ENCODE measurements around the gene MGMT.

Gene MGMT

DNA sequence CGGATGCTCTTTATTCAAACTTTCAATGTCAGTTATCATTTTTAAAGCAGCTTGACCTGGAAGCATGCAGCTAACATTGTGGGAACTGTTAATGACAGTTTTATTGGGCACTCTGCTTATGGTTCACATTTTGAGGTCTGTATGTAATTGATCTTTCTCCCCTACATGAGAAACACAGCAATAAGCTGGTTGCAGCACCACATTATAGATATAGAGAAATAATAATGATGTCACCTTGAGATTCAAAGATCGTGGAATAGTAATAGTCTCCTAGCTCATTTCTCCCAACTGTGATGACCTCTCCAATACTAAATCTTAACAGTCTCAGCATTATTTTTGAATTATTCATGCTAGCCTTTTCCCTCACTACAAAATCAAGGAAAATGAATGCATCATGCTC, 22.7 kb upstream of the MGMT start:
- H3K4me3 ChIP-seq (ENCODE audit: low read length) = no peak overlapping the region
- no peak for TF ChIP-seq ZNF274 (IDR thresholded peaks at IDR 0.05; ENCODE audit: low read depth, low read length)

DNA sequence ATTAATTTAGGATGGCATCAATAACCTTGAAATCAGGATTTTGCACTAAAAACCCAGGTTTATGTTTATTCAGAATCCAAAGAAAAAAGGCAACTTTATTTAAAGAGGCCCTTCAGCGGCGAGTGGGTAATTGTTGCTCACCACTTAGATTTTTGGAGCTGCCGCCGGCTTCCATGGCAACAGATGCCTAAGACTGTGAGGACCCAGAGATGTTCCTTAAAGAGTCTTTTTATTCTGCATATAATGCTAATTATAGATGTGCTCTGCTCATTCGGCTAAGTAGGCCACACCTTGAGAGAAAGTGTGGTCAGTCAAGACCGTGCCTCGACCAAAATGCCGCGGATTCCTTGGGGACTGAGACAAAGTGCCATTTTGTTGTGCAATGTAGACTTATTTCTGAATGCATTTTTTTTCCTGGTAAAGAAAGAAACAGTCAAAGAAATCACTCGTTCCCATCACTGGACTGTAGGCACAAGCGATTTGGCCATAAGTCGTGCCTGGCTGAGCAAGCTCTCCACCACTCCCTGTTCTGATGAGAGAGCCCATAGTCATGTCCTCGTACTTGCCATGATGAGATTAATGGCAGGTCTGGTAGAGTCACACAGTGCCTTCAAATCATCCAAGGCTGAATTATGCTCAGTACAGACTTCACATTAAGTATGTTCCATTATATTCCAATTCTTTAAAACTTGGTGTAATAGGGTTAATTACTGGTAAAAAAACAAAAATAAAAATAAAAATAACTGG, 21.4 kb upstream of the MGMT start:
- TF ChIP-seq ZNF274 (IDR thresholded peaks at IDR 0.05; ENCODE audit: low read depth, low read length) = no peak

DNA sequence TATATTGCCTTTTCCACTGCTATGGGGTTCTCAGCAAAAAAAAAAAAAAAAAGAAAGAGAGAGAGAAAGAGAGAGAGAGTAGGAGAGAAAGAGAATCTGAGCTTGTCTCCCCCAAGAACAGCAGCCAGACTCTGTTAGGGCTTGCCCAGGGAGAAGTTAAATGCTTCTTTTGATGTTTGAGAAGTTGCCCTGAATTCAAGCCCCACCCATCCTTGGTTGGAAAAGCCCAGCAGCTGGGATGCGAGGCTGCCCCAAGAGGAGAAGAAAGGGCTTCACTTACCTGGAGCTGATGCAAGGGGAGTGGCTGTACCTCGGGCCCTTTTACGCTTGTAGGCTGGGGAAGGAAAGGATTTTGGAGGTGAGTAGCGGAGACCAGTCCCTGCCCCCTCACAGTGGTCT, 20.9 kb upstream of the MGMT start:
- TF ChIP-seq ZNF274 (IDR thresholded peaks at IDR 0.05; ENCODE audit: low read depth, low read length) = no peak
- H3K4me3 ChIP-seq (ENCODE audit: low read length) = no peak overlapping the region

More for the DNA sequence above, 21.4 kb upstream of the MGMT start:
- no peak overlapping the region for H3K4me3 ChIP-seq (ENCODE audit: low read length)

DNA sequence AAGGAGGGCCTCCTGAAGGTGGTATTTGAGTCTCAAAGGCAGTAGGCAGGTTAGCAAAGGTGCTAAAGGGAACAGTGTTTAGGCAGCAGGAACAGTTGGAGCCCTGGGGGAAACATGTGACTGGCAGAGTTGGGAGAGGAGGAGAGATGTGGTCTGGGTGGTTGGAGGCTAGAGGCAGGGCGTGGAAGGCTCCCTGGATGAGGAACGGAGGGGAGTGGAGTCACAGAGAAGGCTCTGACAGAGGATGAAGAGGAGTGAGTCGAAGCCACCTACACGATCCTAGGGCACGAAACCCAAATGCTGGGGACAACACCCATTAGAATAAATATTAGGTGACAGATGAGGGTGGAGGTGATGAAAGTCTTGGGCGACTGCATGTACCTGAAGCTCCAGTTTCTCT, 19.6 kb upstream of the MGMT start:
- no peak for TF ChIP-seq ZNF274 (IDR thresholded peaks at IDR 0.05; ENCODE audit: low read depth, low read length)
- H3K4me3 ChIP-seq (ENCODE audit: low read length) = no peak overlapping the region

DNA sequence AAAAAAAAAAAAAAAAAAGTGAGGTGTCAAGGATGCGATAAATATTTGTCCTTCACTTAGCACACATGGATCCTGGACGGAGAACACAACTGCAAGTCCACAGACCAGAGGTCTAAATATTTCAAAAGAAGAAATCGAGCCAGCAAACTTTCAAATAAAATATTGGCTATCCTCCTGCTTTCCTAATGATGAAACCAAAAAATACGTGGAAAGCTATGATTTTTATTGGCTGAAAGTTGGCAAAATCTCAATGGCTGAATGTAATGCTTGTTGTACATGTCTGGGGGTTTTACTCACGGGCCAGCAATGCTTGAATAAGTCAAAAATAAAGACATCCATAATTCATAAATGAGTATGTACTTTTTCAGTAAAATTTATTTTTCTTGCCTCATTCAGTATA, 19.0 kb upstream of the MGMT start:
- no peak overlapping the region for H3K4me3 ChIP-seq (ENCODE audit: low read length)
- TF ChIP-seq ZNF274 (IDR thresholded peaks at IDR 0.05; ENCODE audit: low read depth, low read length) = no peak

DNA sequence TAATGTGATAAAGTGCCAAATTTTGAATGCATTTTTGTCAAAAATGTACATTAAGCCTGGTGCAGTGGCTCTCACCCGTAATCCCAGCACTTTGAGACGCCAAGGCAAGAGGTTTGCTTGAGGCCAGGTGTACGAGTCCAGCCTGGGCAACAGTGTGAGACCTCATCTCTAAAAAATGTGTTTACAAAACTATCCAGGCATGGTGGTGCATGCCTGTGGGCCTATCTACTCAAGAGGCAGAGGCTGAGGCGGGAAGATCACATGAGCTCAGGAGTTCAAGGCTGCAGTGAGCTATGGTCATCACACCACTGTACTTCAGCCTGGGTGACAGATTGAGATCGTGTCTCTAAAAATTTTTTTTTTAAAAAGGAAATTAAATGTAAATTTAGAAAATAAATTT, 18.5 kb upstream of the MGMT start:
- no peak for TF ChIP-seq ZNF274 (IDR thresholded peaks at IDR 0.05; ENCODE audit: low read depth, low read length)
- no peak overlapping the region for H3K4me3 ChIP-seq (ENCODE audit: low read length)

DNA sequence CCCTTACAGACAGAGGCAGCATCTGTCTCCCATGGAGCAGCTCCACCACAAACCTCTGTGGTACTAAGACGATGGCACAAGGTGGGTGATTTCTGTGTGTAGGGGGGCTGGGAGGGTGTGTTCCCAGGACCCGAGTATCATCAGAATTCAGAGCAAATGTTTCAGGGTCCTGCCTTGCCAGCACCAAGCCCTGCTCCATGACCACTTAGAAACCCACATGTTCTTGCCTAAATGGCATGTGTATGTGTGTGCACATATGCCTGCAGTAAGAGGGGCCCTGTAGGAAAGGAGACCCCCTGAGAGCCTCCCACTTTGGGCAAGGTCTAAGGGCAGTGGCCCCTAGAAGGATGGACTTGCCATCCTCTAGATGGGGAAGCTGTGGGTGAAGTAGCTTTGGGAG, 17.1 kb upstream of the MGMT start:
- no peak for TF ChIP-seq ZNF274 (IDR thresholded peaks at IDR 0.05; ENCODE audit: low read depth, low read length)
- no peak overlapping the region for H3K4me3 ChIP-seq (ENCODE audit: low read length)

DNA sequence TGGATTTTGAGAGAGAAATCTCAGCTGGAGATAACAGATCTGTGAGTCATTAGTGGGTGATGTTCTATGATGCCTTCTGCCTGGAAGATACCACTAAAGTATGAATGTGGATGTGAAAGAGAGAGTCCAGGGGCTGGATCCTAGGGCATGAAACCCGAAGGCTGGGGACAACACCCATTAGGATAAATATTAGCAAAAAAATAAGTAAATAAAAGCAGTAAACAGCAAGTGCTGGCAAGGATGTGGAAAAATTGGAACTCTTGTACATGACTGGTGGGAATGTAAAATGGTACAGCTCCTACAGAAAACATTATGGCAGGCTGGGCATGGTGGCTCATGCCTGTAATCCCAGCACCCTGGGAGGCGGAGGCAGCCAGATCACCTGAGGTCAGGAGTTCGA, 16.6 kb upstream of the MGMT start:
- no peak for TF ChIP-seq ZNF274 (IDR thresholded peaks at IDR 0.05; ENCODE audit: low read depth, low read length)
- no peak overlapping the region for H3K4me3 ChIP-seq (ENCODE audit: low read length)

DNA sequence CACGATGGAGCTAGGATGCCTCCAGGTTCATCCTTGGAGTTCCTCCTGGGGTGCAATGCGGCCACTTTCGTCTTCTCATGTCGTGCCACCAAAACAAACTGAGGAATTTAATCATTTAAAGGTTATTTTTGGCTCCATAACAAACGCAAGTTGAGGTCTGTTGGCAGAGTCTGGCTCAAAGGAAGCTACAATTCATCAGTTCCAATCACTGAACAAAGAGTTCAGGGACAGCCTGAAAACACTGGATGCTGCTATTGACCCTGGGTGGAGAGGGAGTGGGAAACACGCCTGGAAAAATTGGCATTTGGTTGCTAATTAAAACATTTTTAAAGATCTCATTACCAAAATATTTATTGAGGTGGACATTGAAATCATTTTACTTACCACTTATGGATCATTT, 11.4 kb upstream of the MGMT start:
- TF ChIP-seq ZNF274 (IDR thresholded peaks at IDR 0.05; ENCODE audit: low read depth, low read length) = no peak

DNA sequence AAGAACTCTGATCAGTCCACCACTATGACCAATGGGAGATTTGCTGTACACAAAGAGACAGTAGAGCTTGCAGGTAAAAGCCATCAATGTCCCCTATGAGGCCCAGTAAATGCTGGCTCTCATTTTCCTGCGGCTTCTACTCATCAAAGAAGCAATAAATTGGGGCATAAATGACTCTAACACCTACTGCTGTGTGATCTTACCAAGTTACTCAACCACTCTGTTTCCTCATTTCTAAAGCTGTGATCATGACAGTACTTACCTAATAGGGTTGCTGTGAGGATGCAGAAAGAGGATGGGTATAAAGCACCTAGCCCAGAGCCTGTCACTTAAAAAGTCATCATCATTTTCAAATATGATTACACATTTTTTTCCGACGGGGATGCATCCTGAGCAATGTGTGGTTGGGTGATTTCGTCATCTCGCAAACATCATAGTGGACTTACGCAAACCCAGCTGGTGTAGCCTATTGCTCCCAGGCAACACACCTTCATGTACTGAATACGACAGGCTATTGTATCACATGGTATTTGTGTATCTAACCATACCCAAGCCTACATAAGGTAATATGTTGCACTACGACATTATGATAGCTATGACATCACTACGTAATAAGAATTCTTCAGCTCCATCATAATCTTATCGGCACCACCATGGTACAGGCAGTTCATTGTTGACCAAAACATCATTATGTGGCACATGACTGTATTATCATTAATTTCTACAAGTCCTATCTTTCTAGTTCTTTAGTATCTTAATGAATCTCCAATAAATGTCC, 7.1 kb upstream of the MGMT start:
- H3K4me3 ChIP-seq (ENCODE audit: low read length) = no peak overlapping the region
- no peak for TF ChIP-seq ZNF274 (IDR thresholded peaks at IDR 0.05; ENCODE audit: low read depth, low read length)

More for the DNA sequence above, 11.4 kb upstream of the MGMT start:
- no peak overlapping the region for H3K4me3 ChIP-seq (ENCODE audit: low read length)

DNA sequence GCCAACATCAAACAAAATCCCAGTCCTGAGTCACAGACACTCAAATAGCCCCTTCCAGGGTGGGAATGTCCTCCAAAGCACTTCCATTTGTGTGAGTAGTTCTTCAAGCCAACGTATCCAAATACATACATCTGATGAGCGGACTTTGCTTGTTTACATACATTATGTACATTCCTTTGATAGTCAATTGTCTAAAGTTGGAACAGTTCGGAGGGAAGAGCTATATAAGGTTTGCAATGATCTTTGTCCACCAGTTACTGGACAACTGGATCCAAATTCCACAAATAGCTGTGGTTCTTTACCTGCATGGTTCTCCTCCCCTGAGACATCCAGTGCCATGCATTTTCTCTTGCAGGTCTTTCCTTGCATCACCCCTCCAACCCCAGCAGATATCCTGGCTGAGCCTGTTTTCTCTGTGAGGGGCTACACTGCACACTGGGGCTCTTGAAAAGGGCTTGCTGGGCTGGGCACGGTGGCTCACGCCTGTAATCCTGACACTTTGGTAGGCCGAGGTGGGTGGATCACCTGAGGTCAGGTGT, 4.7 kb upstream of the MGMT start:
- no peak overlapping the region for H3K4me3 ChIP-seq (ENCODE audit: low read length)
- TF ChIP-seq ZNF274 (IDR thresholded peaks at IDR 0.05; ENCODE audit: low read depth, low read length) = no peak

DNA sequence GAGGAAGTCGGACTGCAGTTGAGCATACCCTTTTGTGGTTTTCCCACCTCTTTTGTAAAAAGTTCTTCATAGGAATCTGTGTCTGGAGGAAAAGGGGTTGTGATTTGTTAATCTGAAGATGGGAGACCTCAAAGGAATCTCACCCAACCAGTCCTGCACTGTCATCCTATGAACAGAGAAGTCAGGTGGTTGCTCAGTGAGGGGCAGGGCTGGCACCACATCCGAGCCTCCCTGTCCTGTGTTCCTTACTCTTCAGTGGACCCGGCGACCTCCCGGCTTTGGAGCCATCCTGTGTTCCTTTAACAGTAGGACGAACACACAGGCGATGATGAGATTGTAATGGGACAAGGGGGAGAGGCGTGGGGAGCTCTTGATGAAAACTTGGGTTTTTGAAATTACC, 2.8 kb upstream of the MGMT start:
- no peak overlapping the region for H3K4me3 ChIP-seq (ENCODE audit: low read length)
- no peak for TF ChIP-seq ZNF274 (IDR thresholded peaks at IDR 0.05; ENCODE audit: low read depth, low read length)

DNA sequence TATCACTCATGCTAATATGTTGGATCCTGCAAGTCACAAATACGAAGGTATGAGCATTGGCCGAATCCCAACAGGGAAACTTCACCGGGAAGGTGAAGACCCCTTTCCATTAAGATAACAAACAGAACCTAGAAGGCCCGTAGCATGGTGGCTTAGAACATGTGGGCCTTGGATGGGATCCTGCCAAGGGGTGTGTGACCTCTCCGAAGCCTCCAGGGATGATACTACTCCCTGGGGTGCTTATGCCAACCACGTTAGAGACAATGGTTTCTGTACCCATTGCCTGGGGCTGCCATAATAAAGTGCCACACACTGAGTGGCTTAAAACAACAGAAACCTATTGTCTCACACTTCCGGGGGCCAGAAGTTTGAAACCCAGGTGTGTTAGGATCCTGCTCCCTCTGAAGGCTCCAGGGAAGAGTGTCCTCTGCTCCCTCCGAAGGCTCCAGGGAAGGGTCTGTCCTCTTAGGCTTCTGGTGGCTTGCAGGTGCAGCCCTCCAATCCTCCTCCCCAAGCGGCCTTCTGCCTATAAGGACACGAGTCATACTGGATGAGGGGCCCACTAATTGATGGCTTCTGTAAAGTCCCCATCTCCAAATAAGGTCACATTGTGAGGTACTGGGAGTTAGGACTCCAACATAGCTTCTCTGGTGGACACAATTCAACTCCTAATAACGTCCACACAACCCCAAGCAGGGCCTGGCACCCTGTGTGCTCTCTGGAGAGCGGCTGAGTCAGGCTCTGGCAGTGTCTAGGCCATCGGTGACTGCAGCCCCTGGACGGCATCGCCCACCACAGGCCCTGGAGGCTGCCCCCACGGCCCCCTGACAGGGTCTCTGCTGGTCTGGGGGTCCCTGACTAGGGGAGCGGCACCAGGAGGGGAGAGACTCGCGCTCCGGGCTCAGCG, 992 bp upstream of the MGMT start:
- H3K4me3 ChIP-seq (ENCODE audit: low read length) = peak overlapping the region; percentile 65; the same call in 1 of the 2 replicates
- no peak for TF ChIP-seq ZNF274 (IDR thresholded peaks at IDR 0.05; ENCODE audit: low read depth, low read length)
